ENCODE data around the gene HTN3. TPM values are rescaled to one million over a fixed set of nuclear protein-coding genes. Genes with fewer than 3 reads are reported as not detected.
A peak's percentile ranks its signal among the peaks of the same experiment; 100 is the strongest.

The HTN3 gene
- total and polyA plus RNA-seq, 2 donors (not counting 1 experiment from before 2014, with no cell fraction given): not detected

DNA sequence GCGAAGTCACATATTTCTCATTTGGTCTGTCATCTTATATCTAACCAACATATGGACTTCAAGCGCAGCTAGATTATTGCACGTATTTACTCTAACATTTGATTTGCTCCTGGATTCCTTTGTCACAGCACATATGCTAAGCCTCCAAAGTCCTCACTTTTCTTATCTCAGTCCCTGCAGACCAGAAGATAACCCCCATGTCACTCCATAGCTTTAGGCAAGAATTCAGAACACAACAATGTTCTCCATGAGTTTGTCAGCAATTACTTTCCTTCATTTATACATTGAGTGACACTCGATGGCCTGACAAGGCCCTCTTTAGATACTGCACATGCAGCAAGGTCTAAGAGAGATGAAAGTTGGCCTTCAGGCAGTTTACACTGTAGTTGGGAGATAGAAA, 37.2 kb upstream of the HTN3 start:
- no peaks in the 10 kb centered on the region for H3K27me3 ChIP-seq (ENCODE audit: control insufficient read depth, insufficient read depth, low read length)
- DNase-seq (ENCODE audit: low read depth in 2 of 2): no peak
- no peak for TF ChIP-seq EZH2 (IDR thresholded peaks at IDR 0.05; ENCODE audit: low read length, missing control alignments)
- TF ChIP-seq, protein P1, sequence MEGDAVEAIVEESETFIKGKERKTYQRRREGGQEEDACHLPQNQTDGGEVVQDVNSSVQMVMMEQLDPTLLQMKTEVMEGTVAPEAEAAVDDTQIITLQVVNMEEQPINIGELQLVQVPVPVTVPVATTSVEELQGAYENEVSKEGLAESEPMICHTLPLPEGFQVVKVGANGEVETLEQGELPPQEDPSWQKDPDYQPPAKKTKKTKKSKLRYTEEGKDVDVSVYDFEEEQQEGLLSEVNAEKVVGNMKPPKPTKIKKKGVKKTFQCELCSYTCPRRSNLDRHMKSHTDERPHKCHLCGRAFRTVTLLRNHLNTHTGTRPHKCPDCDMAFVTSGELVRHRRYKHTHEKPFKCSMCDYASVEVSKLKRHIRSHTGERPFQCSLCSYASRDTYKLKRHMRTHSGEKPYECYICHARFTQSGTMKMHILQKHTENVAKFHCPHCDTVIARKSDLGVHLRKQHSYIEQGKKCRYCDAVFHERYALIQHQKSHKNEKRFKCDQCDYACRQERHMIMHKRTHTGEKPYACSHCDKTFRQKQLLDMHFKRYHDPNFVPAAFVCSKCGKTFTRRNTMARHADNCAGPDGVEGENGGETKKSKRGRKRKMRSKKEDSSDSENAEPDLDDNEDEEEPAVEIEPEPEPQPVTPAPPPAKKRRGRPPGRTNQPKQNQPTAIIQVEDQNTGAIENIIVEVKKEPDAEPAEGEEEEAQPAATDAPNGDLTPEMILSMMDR (conservative IDR thresholded peaks at IDR 0.05 in 1 of 2, IDR thresholded peaks at IDR 0.05 in 1 of 2; ENCODE audit: low read depth in 1 of 2, low read length in 2 of 2): no peak
- H3K4me1 ChIP-seq (ENCODE audit: control insufficient read depth, extremely low read depth, insufficient read depth, low read length): no peaks in the 10 kb centered on the region
- no peaks in the 10 kb centered on the region for H3K9me3 ChIP-seq (ENCODE audit: control insufficient read depth, insufficient read depth, low read depth, low read length)
- H3K79me2 ChIP-seq (ENCODE audit: control insufficient read depth, insufficient read depth, low read length): no peaks in the 10 kb centered on the region
- H3K36me3 ChIP-seq (ENCODE audit: control insufficient read depth, insufficient read depth, low read length): no peaks in the 10 kb centered on the region
- H4K20me1 ChIP-seq (ENCODE audit: control insufficient read depth, extremely low read depth, insufficient read depth, low read length): no peaks in the 10 kb centered on the region
- no peak overlapping the region for H2AFZ ChIP-seq (ENCODE audit: low read length)
- H3K27ac ChIP-seq (ENCODE audit: insufficient read depth, low read length): no peak overlapping the region
- no peak overlapping the region for H3K9ac ChIP-seq (ENCODE audit: insufficient read depth, low read length)
- H3K4me3 ChIP-seq (replicated peaks in 1 of 4; ENCODE audit: control extremely low read depth in 1 of 4, insufficient read depth in 1 of 4, low read depth in 3 of 4, low read length in 4 of 4): no peak overlapping the region
- no peak overlapping the region for H3K4me2 ChIP-seq (ENCODE audit: extremely low read depth, insufficient read depth, low read length)

DNA sequence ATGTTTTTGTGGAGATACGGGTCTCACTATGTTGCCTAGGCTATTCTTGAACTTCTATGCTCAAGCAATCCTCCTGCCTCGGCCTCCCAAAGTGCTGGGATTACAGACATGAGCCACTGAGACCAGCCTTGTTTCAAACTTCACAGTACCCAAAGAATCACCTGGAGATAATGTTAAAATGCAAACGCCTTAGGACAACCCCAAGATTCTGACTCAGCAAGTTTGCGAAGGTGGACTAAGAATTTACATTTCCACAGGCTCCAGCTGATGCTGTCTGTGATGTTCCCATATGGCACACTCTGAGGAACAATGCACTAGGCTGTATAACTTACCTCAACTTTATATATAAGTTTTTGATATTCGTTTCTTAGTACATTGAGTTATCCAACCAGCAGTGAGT, 33.5 kb upstream of the HTN3 start:
- H3K4me1 ChIP-seq (ENCODE audit: control insufficient read depth, extremely low read depth, insufficient read depth, low read length): no peaks in the 10 kb centered on the region
- no peaks in the 10 kb centered on the region for H3K27me3 ChIP-seq (ENCODE audit: control insufficient read depth, insufficient read depth, low read length)
- H2AFZ ChIP-seq (ENCODE audit: low read length): no peak overlapping the region
- H3K79me2 ChIP-seq (ENCODE audit: control insufficient read depth, insufficient read depth, low read length): no peaks in the 10 kb centered on the region
- H3K4me2 ChIP-seq (ENCODE audit: extremely low read depth, insufficient read depth, low read length): no peak overlapping the region
- H3K27ac ChIP-seq (ENCODE audit: insufficient read depth, low read length): no peak overlapping the region
- TF ChIP-seq, protein P1 (conservative IDR thresholded peaks at IDR 0.05 in 1 of 2, IDR thresholded peaks at IDR 0.05 in 1 of 2; ENCODE audit: low read depth in 1 of 2, low read length in 2 of 2): no peak
- TF ChIP-seq EZH2 (IDR thresholded peaks at IDR 0.05; ENCODE audit: low read length, missing control alignments): no peak
- no peak overlapping the region for H3K4me3 ChIP-seq (replicated peaks in 1 of 4; ENCODE audit: control extremely low read depth in 1 of 4, insufficient read depth in 1 of 4, low read depth in 3 of 4, low read length in 4 of 4)
- H3K9ac ChIP-seq (ENCODE audit: insufficient read depth, low read length): no peak overlapping the region
- no peaks in the 10 kb centered on the region for H3K9me3 ChIP-seq (ENCODE audit: control insufficient read depth, insufficient read depth, low read depth, low read length)
- H3K36me3 ChIP-seq (ENCODE audit: control insufficient read depth, insufficient read depth, low read length): no peaks in the 10 kb centered on the region
- no peaks in the 10 kb centered on the region for H4K20me1 ChIP-seq (ENCODE audit: control insufficient read depth, extremely low read depth, insufficient read depth, low read length)
- no peak for DNase-seq (ENCODE audit: low read depth in 2 of 2)

DNA sequence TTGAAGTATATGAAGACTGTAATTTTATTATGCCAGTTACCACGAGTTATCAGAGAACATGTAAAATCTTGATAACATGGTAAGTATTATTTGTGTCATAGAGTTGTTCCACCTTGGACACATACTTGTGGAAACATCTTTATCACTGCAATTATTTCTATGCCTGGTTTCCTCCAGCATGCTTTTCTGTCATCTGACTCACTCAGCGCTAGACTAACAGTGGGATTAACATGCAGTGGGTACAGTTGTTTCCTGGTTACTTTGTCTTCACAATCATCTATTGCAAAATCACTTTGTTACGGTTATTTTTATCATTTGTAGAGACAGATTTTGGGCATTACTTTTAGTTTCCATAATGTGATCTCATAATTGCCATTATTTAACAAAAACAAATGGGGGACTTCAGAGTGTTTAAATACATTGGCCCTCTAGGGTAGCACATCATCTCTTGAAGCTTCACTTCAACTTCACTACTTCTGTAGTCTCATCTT, 32.7 kb upstream of the HTN3 start, which contains the start of gene STATH:
Gene STATH, plus strand, starts transcription at position 441 of the 491 bp plus-strand sequence. CDS start 2,472 bp downstream, outside the sequence.
- Histone ChIP-seq H3K79me2 (ENCODE audit: control insufficient read depth, insufficient read depth, low read length) (no peaks in the 10 kb centered on the region), H3K27ac (ENCODE audit: insufficient read depth, low read length) (no peak within 1 kb of the TSS), H3K9ac (ENCODE audit: insufficient read depth, low read length) (no peak within 1 kb of the TSS), H3K4me2 (ENCODE audit: extremely low read depth, insufficient read depth, low read length) (no peak within 1 kb of the TSS), H3K4me3 (replicated peaks in 1 of 4; ENCODE audit: control extremely low read depth in 1 of 4, insufficient read depth in 1 of 4, low read depth in 3 of 4, low read length in 4 of 4) (no peak within 1 kb of the TSS), H3K9me3 (ENCODE audit: control insufficient read depth, insufficient read depth, low read depth, low read length) (no peaks in the 10 kb centered on the region), H3K4me1 (ENCODE audit: control insufficient read depth, extremely low read depth, insufficient read depth, low read length) (no peaks in the 10 kb centered on the region), H4K20me1 (ENCODE audit: control insufficient read depth, extremely low read depth, insufficient read depth, low read length) (no peaks in the 10 kb centered on the region), H2AFZ (ENCODE audit: low read length) (no peak within 1 kb of the TSS), H3K27me3 (ENCODE audit: control insufficient read depth, insufficient read depth, low read length) (no peaks in the 10 kb centered on the region), H3K36me3 (ENCODE audit: control insufficient read depth, insufficient read depth, low read length) (no peaks in the 10 kb centered on the region)
- peak in 1 of 2 donors; percentile 2 for DNase-seq (ENCODE audit: low read depth in 2 of 2)
- TF ChIP-seq, protein P1 (conservative IDR thresholded peaks at IDR 0.05 in 1 of 2, IDR thresholded peaks at IDR 0.05 in 1 of 2; ENCODE audit: low read depth in 1 of 2, low read length in 2 of 2): no peak
- TF ChIP-seq EZH2 (IDR thresholded peaks at IDR 0.05; ENCODE audit: low read length, missing control alignments): no peak
